Measurements from ENCODE around the gene KCNJ10.
"Not testable (repeated sequence)": the region's sequence is repeated elsewhere in the genome, so short reads cannot be mapped to it uniquely, and the experiment has no call there.

The KCNJ10 gene

DNA sequence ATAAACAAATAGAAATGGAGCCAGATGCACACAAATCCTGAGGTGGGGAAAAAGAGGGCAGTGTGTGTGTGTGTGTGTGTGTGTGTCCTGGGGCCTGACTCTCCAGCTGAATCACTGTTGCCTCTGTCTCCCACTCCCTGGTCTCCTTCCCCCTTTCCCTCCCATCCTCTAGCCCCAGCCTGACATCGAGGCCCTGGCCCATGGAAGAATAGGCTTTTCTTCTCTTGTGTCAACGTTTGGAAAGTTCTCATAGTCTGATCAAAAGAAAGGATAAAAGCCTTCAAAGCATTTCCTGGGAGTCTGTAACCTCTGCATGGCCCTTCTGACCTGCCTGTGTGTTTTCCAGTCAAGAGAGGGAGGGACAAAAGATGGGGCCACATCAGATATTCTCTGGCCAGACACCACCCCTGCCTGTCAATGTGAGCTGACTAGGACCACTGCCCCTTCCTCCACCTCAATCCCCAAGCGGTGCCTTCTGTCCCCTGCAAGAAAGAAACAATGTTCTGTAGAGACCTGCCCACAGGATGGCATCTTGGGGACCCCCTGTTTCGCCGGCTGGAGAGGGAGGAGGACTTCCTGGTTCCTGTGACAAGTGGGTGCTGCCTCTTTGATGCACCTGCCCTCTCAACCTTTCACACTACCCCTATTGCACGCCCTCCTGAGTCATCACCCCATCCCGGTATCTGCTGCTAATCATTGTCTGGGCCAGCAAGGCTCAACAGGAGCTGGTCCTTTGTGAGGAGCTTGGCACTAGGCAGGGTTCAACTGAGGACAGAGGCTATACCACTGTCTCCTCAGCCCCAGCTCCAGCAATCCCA lies 16.2 kb downstream of the KCNJ10 start:
- DNase-seq = no peak

DNA sequence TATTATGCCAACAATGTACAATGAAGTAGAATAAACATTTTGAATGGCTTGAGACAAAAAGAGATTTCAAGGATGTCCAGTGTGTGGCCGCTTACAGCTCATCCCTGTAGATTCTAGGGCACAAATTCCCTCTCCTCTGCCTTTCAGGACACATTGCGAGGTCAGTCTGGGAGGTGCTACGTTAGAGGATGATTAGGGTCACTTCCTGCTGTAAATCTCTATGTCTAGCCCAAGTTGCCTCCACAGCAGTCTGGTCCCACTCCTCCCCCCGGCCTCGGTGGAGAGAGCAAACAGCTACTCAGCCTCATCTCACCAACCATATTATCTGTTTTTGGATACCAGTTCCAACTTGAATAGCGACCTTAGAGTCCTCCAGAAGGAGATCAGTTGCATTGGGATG lies 17.0 kb downstream of the KCNJ10 start:
- no peak for DNase-seq

DNA sequence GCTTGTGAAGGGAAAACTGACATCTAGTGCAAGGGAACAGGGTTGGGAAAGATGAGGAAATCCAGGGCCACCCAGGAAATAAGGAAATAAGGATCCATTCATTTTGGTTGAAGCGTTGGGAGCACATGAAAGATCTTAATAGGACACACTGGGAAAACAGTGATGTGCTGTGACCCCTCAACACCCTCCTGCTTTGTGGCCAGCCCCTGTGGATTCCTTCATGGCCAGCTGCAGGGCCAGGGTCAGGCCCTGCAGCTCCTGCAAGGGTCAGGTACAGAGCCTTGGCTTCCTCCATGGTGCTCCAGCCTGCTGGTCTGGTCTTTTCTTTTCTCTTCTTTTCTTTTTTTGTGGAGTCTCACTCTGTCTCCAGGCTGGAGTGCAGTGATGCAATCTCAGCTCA lies 19.3 kb downstream of the KCNJ10 start:
- DNase-seq = no peak

DNA sequence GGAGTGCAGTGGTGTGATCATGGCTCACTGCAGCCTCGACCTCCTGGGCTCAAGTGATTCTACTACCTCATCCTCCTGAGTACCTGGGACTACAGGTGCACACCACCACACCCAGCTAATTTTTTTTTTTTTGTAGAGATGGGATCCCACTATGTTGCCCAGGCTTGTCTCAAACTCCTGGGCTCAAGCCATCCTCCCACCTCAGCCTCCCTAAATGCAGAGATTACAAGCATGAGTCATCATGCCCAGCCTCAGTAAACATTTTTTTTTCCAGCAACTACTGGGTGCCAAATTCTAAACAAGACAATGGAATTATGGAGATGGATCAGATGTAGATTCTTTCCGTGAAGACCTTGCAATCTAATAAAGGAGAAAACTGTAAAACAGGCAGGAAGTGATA lies 19.8 kb downstream of the KCNJ10 start:
- DNase-seq = not testable (repeated sequence)

DNA sequence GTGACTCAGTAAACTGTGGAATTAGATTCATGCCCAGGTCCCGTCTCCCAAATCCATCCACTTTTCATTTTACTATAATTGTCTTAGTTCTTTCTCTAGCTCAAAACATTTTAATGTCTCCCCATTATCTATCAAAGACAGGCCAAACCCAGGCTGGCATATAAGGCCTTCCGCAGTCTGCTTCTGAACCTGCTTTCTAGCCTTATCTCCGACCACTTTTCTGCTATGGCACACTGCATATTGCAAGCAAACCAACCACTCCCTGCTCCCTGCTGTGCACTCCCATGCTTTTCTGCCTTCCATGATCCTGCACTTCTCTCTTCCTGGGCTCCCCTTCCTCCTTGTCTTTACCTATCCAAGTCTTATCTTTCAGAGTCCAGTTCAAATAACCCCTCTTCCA lies 20.9 kb downstream of the KCNJ10 start:
- no peak for DNase-seq

DNA sequence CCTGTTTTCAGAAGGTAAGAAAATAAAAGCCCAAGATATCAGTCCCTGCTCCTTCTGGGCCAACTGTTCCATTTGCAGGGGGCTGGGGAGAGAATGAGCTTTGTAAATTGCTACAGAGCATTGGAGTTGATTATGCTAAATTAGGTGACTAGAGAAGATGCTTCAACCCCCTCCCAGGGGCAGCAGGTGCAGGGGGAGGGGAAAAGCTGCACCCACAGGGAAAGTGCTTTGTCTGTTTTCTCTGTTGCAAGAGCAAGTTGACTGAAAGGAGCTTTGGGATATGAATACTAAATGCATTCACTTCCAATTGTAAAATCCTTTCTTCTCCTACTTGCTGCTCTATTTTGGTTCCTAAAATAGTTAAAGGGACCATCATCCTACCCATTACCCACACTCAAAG lies 21.6 kb downstream of the KCNJ10 start:
- no peak for DNase-seq

DNA sequence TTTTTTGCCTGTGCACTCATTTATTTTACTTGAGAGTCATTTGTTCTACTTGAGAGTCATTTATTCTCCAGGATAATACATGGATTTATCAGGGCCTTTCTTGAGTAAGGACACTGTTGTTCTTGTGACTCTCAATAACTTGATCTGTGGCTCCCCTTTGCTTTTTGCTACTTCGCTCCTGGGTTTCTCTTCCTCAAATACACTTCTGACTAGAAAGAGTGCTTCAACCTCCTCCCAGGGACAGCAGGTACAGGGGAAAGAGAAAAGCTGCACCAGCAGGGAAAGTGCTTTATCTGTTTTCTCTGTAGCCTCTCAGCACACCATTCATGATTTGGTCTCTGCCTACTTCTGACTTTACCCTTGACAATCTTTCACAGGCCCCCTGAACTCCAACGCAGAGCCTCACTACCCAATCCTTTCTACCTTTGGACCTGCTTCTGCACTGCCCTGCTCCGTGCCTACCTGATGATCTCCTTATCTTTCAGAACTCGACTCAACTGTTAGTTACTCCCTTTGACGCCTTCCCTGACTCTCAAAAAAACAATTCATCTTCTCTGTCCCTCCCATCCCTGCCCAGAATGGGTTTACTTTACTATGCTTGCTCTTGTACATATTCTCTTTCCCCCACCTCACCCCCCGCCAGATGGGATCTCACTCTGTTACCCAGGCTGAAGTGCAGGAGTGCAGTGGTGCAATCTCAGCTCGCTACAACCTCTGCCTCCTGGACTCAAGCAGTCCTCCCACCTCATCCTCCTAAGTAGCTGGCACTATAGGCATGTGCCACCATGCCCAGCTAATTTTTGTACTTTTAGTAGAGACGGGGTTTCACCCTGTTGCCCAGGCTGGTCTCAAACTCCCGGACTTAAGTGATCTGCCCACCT lies 22.6 kb downstream of the KCNJ10 start:
- DNase-seq = no peak

DNA sequence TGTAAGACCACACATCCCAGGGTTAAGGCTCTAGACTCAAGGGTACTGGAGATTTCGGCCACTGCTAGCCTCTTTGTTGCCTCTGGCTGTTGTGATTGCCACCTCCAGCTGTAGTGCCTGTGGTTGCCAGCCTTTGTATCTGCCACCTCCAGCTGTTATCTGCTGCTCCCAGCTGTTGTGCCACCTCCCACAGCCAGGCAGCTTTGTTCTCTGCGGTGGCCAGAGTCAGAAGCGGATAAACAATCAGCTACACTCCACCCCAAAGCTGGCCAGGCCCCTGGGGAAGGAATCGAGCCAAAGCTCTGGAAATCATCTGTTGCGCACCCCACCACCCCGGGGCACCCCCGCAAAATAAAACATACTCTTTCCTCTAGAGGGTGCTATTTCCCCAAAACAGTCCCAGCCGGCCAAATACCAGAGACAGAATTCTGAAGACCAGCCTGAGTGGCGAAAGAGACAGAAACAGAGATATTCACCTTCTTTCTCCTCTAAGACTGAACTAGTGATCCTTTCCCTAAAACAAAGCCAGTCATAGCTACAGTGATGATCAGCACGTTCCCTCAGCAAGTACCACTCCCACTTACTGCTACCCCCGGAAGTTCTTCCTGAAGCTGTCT lies 23.4 kb downstream of the KCNJ10 start:
- peak; percentile 54 to 56 for DNase-seq

DNA sequence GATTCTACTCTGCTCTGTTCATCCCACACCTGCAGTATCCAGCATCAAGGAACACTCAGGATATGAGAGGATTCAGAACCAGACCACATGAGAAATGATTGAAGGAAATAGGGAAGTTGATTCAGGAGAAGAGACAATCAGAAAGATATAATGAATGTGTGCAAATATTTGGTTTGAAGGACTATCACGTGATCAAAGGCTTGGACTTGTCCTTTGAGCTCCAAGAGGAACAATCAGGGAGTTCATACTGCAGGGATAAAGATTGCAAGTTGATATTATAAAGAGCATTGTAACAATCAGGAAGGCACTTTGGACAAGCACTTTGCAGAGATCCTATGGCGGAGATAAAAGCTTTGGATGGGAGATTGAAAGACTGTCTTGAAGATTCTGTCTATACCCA lies 24.3 kb downstream of the KCNJ10 start:
- DNase-seq = no peak

DNA sequence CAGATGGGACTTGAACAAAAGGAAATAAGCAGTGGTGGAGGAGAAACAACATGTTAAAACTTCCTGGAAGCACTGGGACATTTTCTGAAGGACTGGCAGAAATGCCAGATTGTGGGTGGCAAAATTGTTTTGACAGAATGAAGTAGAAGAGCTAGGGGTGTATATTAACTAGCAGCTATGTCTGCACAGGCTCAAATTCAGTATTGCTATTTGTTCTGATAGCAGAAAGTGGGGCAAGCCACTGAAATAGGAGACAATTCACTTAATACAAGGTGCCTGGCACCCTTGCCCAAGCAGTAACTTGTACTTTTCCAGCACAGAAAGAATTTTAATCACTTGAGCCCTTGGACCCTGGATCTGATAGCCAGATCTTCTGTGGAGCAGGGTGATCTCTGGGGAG lies 26.4 kb downstream of the KCNJ10 start:
- DNase-seq = no peak

DNA sequence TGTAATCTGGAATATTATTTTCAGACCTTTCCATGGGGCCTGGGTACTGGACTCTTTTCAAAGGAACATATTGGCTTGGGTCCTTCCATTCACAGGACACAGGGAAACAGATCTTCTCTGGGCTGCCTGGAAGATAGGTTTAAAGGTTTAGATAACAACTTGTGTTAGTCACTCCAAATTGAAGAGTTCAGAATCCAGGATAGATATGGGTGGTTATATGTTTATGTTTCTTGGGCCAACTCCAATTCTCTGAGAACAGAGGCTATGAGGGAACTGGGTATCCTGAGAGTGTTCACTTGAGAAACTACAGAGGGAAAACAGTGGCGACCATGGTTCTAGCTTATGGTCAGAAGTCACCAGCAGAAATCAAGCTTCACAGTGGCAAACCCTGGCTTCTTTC lies 29.5 kb downstream of the KCNJ10 start:
- no peak for DNase-seq

DNA sequence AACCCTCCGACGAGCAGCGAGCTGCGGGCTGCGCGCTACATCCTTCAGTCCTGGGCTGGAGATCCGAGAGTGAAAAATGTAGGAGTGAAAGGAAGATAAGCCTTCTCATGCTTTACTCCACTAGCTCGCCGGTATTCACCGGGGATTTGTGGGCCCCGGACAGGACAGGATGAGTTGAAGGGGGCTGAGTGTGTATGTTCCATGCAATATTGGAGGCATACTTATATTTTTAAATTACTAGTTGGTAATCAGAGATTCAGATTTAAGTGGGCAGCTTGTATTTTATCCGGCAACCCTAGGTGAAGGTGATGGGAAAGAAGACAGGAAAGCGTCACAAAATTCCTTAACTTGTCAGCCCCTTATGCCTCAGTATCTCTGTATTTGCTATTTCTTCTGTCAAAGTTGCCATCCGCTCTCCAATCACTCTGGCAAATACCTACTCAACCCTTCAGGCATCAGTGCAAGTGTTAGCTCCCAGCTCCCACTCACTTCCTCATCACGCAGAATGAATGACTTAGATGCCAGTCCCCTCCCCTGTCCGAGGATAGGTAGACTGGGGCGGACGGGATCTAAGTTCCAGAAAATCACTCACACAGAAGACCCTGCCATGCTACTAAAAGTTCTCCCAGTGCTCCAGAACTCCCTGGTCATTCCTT lies 37.7 kb downstream of the KCNJ10 start:
- peak in 1 of 2 experiments; percentile 49 for DNase-seq

DNA sequence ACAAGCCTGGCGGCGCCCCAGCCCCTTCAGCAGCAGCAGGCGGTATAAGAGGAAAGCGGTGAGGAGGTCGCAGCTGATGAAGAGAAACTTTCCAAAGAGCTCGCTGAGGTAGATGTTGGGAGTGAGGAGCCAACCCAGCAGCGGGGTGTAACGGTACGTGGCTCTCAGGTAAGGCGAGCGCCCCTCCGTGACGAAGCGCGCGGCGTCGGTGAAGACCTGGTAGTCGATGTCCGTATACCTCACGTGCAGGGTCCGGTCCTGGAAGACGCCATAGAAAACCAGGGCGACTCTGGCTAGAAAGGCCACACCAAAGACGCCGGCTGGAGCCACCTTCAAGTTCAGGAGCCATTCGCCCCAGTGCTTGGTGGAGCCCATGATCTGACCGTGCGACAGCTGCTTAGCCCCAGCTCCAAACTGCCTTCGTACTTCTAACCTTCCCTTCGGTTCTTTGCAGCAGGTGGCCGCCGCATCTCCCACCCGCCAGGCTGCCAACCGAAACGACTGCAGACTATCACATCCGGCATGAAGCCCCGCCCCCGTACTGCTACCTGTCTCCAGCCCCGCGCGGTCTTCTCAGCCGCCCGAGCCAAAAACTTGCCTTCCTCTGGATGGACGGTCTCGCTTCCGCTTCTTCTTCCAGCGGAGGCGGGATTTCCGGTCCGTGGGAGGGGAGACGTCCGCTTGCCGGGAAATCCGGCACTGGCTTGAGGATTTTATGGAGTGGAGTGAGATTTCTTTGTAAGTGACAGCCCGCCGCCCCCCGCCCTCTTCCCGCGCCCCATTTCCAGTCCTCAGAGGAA lies 38.4 kb downstream of the KCNJ10 start, which contains the start of gene PIGM:
PIGM (minus strand) TSS at position 626 of the 800 bp plus-strand sequence; CDS start at position 375, 251 bp downstream.
- DNase-seq = peak; percentile 84 to 88

DNA sequence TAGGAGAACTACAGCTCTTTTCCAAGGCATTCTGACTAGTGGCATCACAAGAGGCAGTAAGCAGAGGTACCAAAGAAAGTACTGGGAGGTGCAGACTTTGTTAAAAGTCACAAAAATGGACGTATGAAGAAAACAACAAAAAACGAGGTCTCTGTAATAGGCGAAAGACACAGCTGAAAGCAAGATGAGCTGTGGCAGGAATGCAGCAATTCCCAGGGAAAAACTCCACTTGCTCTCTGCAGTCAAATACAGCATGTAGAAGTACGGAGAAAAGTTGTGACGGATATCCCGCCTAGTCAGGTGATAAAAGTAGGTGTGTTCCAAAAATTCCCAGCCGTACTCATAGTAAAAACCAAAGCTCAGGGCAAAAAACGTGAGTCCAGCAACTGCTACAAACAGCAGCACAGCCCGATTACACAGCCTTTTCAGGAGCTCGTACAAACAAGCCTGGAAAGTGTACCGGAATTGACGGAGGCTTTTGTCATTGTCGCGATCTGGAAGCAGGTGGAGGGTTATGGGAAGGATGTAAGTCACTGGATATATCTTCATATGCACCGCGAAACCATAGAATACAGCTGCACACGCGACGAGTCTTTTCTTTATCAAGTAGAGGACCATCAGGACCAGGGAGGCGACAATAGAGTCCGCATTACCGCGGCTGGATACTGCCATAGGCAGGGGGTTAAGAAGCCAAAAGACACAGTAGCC lies 39.1 kb downstream of the KCNJ10 start:
- peak in 1 of 2 experiments; percentile 12 for DNase-seq

DNA sequence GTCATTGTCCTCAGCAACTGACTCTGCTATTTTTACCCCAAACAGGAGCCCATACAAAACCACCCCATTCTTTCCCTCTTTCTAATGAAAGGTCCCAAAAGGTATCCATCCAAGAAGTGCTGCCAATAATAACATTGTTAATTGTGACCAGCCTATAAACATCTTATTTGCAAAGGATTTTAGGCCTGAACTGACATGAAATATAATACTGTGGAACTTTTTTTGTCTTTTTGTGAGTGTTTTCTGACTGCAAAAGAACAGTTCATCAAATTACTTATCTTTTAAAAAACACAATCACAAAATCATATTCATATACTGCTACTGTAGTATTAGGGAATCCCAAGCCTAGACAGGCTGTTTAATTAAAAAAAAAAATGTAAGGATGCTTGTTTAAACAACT lies 41.5 kb downstream of the KCNJ10 start:
- DNase-seq = no peak

DNA sequence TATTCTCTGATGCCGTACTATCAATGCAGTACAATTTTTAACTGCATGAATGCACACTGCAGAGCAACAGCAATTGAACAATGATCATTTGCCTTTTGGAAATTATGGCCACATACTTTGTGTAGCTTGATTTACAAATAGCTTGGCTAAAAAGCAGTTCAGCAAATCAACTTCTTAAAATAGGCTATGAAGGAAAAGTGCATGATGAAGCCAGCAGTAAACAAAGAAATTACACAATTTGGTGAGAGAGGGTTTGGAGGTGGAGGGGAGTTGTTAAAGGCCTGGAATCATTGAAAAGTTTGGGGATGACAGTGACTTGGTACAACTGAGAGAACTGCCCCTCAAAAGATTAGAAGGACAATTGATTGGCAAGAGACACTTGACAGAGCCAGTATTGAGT lies 44.6 kb downstream of the KCNJ10 start:
- DNase-seq = no peak

DNA sequence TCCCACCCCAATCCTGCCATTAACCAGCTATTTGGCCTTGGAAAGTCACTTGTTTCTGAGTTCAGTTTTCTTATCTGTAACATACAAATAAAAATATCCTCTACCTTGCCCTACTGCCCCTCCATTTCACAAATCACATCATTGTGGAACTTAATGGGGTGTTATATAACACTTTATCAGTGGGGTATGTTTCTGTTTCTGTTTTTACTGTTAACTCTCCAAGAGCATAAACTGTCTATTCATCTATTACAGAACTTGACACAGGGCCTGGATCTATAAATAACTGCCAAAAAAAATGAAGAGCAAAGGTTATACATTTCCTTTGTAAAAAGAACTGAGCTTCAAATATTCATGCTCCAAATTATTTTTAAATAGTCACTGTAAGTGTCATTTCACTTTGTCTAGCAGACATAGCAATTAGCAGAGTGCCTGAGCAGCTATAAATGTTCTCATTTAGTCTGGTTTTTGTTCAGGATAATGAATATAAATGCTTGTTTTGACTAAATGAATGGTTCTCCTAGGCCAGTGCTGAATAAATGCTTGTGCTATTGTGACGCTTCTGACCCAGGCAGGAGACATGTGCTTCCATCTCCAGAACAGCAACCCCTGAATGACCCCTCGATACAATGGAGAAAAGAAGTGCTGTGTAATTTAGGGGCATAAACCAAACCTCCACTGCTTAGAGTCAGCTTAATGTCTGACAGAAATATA lies 45.6 kb downstream of the KCNJ10 start:
- DNase-seq = no peak

DNA sequence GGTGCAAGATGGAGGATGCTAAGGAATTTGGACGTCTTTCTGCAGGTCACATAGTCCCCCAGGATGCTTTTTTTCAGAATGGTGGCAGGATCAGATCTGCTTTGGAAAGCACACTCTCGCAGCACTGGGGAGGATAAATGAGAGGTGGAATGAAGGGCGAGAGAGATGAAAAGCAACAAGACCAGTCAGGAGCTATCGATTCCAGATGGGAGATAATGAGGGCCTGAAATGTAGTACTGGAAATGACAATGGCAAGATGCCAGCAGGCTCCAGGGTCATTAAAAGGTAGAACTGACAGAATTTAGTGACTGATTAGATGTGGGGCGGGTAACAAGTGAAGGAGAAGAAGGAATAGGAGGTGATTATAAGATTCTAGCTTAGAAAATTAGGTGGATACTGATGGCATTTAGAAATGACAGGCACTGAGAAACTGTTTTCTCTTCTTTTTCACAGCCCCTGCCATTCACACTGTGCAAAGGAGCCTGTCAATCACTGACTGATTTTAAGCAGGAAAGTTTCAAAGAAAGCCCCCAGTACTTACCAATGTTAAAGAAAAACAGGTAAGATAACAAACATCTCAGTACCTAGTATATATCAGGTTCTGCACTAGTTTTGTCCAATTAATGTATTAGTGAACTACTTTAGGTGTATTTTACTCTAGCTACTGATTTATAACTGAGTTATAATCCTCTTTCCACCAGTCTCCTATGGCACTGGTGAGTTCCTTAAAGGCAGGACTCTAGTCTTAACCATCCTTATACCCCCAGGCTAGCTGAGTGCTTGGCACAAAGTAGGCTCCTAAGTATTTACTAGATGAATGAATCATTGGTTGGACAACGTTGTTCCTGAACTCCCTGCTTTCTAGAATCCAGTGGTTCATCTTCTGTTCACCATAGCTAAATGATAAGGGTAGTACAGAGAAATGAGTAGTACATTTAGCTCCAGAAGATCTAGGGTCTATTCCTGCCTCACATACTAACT lies 47.3 kb downstream of the KCNJ10 start:
- no peak for DNase-seq

DNA sequence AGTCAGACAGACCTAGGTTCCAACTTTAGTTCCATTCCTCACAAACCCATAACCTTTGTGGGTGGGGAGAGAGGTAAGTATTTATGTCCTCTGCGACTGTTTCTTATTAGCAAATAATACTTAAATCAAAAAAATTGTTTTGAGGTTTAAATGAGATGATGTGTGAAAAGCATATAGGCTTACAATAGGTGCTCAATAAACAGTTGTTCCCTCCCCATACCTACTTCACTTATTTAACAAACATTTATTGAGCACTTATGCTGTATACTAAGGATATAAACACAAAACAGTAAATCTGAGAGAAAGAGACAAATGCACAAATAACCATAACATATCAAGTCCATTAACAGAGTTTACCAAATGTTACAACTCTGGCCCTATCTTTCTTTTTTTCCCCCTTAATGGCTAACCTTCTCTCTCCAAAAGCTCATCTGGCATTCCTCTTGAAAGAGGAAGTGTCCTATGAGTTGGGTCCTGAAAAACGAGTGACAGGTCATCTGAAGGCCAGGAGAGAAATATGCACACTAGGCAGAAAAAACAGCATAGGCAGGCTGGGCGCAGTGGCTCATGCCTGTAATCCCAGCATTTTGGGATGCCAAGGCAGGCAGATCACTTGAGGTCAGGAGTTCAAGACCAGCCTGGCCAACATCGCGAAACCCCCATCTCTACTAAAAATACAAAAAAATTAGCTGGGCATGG lies 48.4 kb downstream of the KCNJ10 start:
- no peak for DNase-seq
